CD4-positive, alpha-beta T cell (primary cell): ENCODE measurements around the gene KCNH2. TPM values are rescaled to one million over a fixed set of nuclear protein-coding genes. Genes with fewer than 3 reads are reported as not detected.

ENCODE experiments used
- ATAC-seq: fragments of 200-7000 bp; cut with Tn5 transposase; one replicate; pipeline ENCODE4 v1.10.0; 2022; ENCODE audit warnings: mild to moderate bottlenecking; ENCODE audit not compliant: poor library complexity
- CTCF ChIA-PET: fragments of 350-600 bp; sonication (Branson Sonifier 250); formaldehyde crosslinking; loops from one replicate; lab custom pipeline; 2021; ENCODE audit warnings: antibody characterized with exemption, inconsistent platforms; lab: Charles Lee
- POLR2A ChIA-PET: fragments of 350-600 bp; sonication (Branson Sonifier 250); formaldehyde crosslinking; loops from one replicate; lab custom pipeline; 2021; ENCODE audit warnings: antibody characterized with exemption, inconsistent platforms; lab: Charles Lee
- DNase-seq, 14 experiments: peaks; one replicate each; pipeline ENCODE4 v3.0.0-alpha.2; 2013 to 2020; ENCODE audit warnings: mixed read lengths in 2 of 14
- H3K27ac ChIP-seq, 2 donors: one replicate each; pipeline versions ENCODE4 v1.5.1 to v1.7.0; 2013; ENCODE audit warnings: low read length in 2 of 2, low read depth in 1 of 2, mild to moderate bottlenecking in 1 of 2
- H3K27me3 ChIP-seq, 2 experiments: 1 replicate in 1 of 2; 2 replicates in 1 of 2; pipeline versions ENCODE4 v1.6.1 to v1.7.0; 2013; ENCODE audit warnings: low read length in 2 of 2, control low read depth in 1 of 2, mild to moderate bottlenecking in 1 of 2, moderate library complexity in 1 of 2; ENCODE audit not compliant: insufficient read depth in 2 of 2, control insufficient read depth in 1 of 2
- H3K36me3 ChIP-seq: one replicate; pipeline ENCODE4 v1.6.1; 2013; ENCODE audit warnings: low read length, control low read depth; ENCODE audit not compliant: insufficient read depth
- H3K4me1 ChIP-seq: one replicate; pipeline ENCODE4 v1.6.1; 2013; ENCODE audit warnings: low read length, control low read depth; ENCODE audit not compliant: insufficient read depth
- H3K4me3 ChIP-seq: one replicate; pipeline ENCODE4 v1.5.1; 2013; ENCODE audit warnings: mild to moderate bottlenecking, low read length, moderate library complexity
- H3K9me3 ChIP-seq, 2 experiments: 1 replicate in 1 of 2; 2 replicates in 1 of 2; pipeline versions ENCODE4 v1.6.1 to v1.7.0; 2013; ENCODE audit warnings: low read length in 2 of 2, mild to moderate bottlenecking in 2 of 2, control low read depth in 1 of 2, moderate library complexity in 1 of 2; ENCODE audit not compliant: control insufficient read depth in 1 of 2, insufficient read depth in 1 of 2
- H3K27ac Mint-ChIP-seq: one replicate; pipeline ENCODE4 v1.8.0; 2020; ENCODE audit warnings: mixed read lengths
- H3K27me3 Mint-ChIP-seq: one replicate; pipeline ENCODE4 v1.8.0; 2021; ENCODE audit warnings: mixed read lengths
- H3K36me3 Mint-ChIP-seq: one replicate; pipeline ENCODE4 v1.8.0; 2021; ENCODE audit warnings: low read depth, mixed read lengths
- H3K4me1 Mint-ChIP-seq: one replicate; pipeline ENCODE4 v1.8.0; 2021; ENCODE audit warnings: low read depth, mixed read lengths
- H3K4me3 Mint-ChIP-seq: one replicate; pipeline ENCODE4 v1.8.0; 2020; ENCODE audit warnings: mild to moderate bottlenecking, mixed read lengths
- H3K9me3 Mint-ChIP-seq: one replicate; pipeline ENCODE4 v1.8.0; 2020; ENCODE audit warnings: mixed read lengths
- CTCF ChIP-seq: fragments of 200-600 bp; IDR thresholded peaks from one replicate; pipeline ENCODE4 v1.8.0; 2022; ENCODE audit warnings: antibody characterized with exemption, mild to moderate bottlenecking
- intact Hi-C, 2 experiments: fragments of 100-400 bp; cut with DNase I in 1 of 2; cut with micrococcal nuclease in 1 of 2; formaldehyde crosslinking; loops; one replicate each; pipeline versions ENCODE4 v1.15.1 to v1.9.0; 2023 to 2025; cut with DNase I, micrococcal nuclease
- total RNA-seq, 174 experiments: library from RNA in 2 of 174; stranded (reverse) in 2 of 174; gene quantifications; one replicate each; pipeline ENCODE4 v1.2.3 and lab custom pipeline; 2021 to 2026

KCNH2 gene
- total RNA-seq, 2 experiments from 2014 or later, result 1.9 to 2.3 TPM

- H3K27me3 ChIP-seq, result peaks cover 0 to 2% of the 10 kb centered on the region in 2 experiments
- no peak for TF ChIP-seq CTCF
- peaks cover 21% of the 10 kb centered on the region for H3K4me1 ChIP-seq
- DNase-seq (no peak), ATAC-seq (no peak)
- no peaks in the 10 kb centered on the region for H3K36me3 ChIP-seq
- no peak overlapping the region for H3K27ac ChIP-seq
- H3K27me3 Mint-ChIP-seq, result peaks cover 8% of the 10 kb centered on the region
- no peak overlapping the region for H3K4me3 ChIP-seq
- no peak overlapping the region for H3K4me3 Mint-ChIP-seq
- H3K9me3 Mint-ChIP-seq, result no peaks in the 10 kb centered on the region
- POLR2A ChIA-PET, result no interaction called here
- H3K4me1 Mint-ChIP-seq, result peaks cover 21% of the 10 kb centered on the region
- CTCF ChIA-PET, result no interaction called here
- H3K27ac Mint-ChIP-seq, result no peak overlapping the region
- no peaks in the 10 kb centered on the region for H3K9me3 ChIP-seq
- no peaks in the 10 kb centered on the region for H3K36me3 Mint-ChIP-seq
- intact Hi-C loops, result no loop called here
These were observed 12.8 kb downstream of the KCNH2 start for GRCh38 chr7:150965273-150965830.

DNA sequence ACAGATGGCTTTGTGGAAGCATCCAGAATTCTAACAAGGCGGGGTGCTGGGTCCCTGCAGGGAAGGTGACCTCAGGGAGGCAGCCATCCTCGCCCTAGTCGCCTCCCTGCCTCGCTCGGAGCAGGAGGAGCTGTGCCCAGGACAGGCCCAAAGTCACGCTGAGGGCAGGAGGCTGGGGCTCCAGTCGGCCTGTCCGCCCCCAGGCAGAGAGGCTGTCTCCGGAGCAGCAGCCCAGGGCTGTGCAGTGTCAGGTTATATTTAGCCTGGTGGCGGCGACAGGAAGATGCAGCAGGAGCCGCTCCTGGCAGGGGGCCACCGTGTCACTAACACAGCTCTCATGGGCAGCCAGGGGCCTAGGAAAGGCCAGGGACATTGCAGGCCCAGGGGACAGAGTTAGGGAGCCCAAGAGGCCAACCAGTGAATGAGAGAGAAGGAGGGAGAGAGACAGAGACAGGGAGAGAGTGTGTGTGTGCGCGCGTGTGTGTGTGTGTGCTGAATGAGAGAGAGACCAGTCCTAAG is 13.5 kb downstream of the KCNH2 start:
- Mint-ChIP-seq H3K9me3 (no peaks in the 10 kb centered on the region), H3K36me3 (no peaks in the 10 kb centered on the region), H3K27ac (no peak overlapping the region), H3K27me3 (peaks cover 14% of the 10 kb centered on the region), H3K4me1 (peaks cover 23% of the 10 kb centered on the region), H3K4me3 (no peak overlapping the region)
- Histone ChIP-seq H3K27me3 (peaks cover 0 to 3% of the 10 kb centered on the region in 2 experiments), H3K9me3 (peaks cover 0 to under 1% of the 10 kb centered on the region in 2 experiments), H3K4me1 (peaks cover 25% of the 10 kb centered on the region), H3K4me3 (no peak overlapping the region), H3K27ac (no peak overlapping the region), H3K36me3 (no peaks in the 10 kb centered on the region)
- ChIA-PET CTCF (no interaction called here), POLR2A (no interaction called here)
- TF ChIP-seq CTCF, result no peak
- DNase-seq, result no peak
- intact Hi-C loops, result no loop called here
- ATAC-seq, result no peak

- intact Hi-C loops, result loop anchor here (1.0 kb wide), 4 partner anchors 22 to 208 kb away; no protein-coding TSS in a partner anchor
- H3K4me3 ChIP-seq, result no peak overlapping the region
- DNase-seq, result no peak
- Mint-ChIP-seq H3K4me3 (no peak overlapping the region), H3K36me3 (no peaks in the 10 kb centered on the region), H3K27ac (no peak overlapping the region), H3K27me3 (peaks cover 21% of the 10 kb centered on the region), H3K9me3 (no peaks in the 10 kb centered on the region), H3K4me1 (peaks cover 30% of the 10 kb centered on the region)
- H3K9me3 ChIP-seq, result peaks cover 0 to 8% of the 10 kb centered on the region in 2 experiments
- peaks cover 7 to 10% of the 10 kb centered on the region in 2 experiments for H3K27me3 ChIP-seq
- CTCF ChIA-PET, result interaction anchor here (1.3 to 1.7 kb wide), 8 partner anchors 9 to 160 kb away, joined by 3 to 28 read pairs (median 7); no protein-coding TSS in a partner anchor
- no peak overlapping the region for H3K27ac ChIP-seq
- H3K36me3 ChIP-seq, result no peaks in the 10 kb centered on the region
- no peak for ATAC-seq
- POLR2A ChIA-PET, result no interaction called here
- peaks cover 26% of the 10 kb centered on the region for H3K4me1 ChIP-seq
- TF ChIP-seq CTCF, result no peak
These were observed 14.2 kb downstream of the KCNH2 start for GRCh38 chr7:150963707-150964559.
